GM18909 (cell line): ENCODE data around the gene MGST2.

ENCODE experiments used
- ATAC-seq: cut with Tn5 transposase; IDR thresholded peaks from one replicate; pipeline ENCODE4 v1.9.1; 2021; ENCODE audit warnings: mild to moderate bottlenecking; ENCODE audit not compliant: unreplicated experiment, poor library complexity

The MGST2 gene

GRCh38 chr4:139643042-139643895 lies 22.4 kb upstream of the MGST2 start:
- no peak for ATAC-seq

- ATAC-seq: no peak
Measured at GRCh38 chr4:139645458-139645857, 20.2 kb upstream of the MGST2 start.

DNA sequence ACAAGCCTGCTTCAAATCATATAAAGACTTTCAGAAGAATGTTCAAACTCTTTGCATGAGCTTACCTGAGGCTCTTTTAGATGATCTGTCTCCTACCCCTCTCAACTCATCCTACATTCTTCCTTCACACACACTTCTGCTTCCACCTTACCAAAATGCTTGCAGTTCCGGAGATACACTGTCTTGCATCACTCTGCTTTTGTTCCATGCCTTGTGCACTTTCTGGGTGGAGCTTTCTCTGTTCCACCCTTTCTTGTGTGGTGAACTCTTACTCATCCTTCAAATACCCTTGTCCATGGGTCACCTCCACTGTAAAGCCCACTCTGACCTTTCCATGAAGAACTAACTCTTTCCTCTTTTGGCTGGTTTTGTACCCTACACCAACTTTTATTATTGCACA lies 18.4 kb upstream of the MGST2 start:
- ATAC-seq: no peak

- no peak for ATAC-seq
Measured at GRCh38 chr4:139647952-139648351, 17.7 kb upstream of the MGST2 start.

DNA sequence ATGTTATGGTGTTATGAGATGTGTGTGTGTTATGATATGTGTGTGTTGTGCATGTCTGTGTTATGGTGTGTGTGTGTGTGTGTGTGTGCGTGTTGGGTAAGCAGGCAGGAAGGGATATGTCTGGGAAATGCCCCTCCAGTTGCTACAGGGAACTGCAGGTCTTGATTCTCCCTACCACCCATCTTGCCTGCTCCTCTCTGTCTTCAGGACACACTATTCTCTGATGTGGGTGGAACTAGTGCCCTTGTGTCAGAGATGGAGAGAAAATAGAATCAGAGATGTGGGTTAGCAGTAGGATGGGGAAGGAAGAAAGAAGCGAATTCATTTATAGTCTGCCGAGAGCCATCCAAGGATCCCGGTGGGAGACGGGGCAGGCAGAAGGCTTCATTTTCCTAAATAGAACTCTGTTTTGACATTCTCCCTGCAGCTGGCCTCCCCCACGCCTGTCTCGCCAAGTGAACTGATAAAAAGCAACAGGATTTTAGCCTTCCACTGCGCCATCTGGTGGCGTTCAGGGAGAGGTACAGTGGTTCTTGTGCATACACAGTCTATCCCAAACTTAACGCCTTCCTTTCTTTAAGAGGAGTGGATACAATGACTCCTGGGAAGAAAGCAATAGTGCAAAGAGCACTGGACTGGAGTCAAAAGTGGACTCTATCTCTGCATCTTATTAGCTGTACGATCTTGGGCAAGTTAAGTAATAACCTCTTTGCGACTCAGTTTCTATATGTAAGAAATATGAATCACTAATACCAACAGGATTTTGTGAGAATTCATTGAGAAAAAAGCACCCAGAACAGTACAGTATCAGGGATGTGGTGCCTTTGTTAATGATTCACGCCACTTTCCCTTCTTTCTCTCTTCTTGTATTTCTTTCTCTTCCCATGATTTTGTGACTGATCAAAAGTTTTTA lies 14.1 kb upstream of the MGST2 start:
- ATAC-seq: peak; percentile 86

DNA sequence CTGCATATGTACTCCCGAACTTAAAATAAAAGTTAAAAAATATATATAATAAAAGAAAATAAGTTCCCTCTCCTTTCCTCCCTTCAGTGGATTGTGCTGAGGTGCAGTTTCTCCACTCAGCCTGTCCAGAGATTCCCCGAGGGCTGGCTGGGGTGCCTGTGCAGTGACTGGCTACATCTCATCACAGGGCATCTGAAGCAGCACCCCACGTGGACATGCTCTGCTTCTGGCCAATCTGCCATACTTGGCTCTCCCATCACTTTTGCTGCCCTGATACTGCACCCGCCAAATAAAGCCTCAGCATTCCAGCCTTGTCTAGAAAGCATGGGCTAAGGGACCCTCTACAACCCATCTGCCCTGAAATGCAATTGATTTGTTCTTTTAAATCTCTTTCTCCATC lies 11.1 kb upstream of the MGST2 start:
- ATAC-seq: no peak

GRCh38 chr4:139655116-139655515 lies 10.5 kb upstream of the MGST2 start:
- peak; percentile 42 for ATAC-seq

GRCh38 chr4:139656614-139657486 lies 8.8 kb upstream of the MGST2 start:
- peak; percentile 69 for ATAC-seq

GRCh38 chr4:139658185-139658584 lies 7.4 kb upstream of the MGST2 start:
- ATAC-seq: no peak

DNA sequence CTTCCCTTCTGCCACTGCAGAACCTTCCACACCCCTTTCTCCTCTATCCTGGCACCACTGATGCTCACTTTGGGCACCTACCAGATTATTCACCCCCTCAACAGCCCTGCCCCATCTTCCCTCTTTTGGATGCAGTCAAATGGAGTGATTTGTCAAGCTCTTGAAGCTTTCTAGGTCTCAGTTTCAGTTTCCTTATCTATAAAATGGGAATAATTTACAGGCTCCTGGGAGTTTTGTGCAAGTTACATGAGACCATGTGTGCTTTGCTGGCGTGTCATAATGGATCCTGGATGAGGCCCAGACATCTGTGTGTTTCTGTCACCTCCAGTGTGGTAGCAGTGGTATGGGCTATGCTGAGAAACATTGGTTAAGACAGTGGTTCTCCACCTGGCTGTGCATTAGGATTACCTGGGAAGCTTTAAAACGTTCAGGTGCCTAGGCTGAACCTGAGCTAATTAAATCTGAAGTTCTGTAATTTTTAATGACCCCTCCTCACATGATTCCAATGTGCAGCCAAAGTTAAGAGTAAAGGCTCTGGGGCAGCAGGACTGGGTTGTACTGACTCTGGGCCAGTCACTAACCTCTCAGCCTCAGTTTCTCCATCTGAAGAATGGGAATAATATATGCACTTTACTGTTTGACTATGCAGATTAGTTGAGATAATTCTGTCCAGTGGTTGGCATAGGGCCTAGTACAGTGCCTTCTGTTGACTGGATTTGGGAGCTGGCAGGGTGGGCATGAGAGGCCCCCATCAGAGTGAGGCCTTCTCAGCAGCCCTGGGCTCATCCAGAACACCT lies 6.8 kb upstream of the MGST2 start:
- ATAC-seq: no peak

DNA sequence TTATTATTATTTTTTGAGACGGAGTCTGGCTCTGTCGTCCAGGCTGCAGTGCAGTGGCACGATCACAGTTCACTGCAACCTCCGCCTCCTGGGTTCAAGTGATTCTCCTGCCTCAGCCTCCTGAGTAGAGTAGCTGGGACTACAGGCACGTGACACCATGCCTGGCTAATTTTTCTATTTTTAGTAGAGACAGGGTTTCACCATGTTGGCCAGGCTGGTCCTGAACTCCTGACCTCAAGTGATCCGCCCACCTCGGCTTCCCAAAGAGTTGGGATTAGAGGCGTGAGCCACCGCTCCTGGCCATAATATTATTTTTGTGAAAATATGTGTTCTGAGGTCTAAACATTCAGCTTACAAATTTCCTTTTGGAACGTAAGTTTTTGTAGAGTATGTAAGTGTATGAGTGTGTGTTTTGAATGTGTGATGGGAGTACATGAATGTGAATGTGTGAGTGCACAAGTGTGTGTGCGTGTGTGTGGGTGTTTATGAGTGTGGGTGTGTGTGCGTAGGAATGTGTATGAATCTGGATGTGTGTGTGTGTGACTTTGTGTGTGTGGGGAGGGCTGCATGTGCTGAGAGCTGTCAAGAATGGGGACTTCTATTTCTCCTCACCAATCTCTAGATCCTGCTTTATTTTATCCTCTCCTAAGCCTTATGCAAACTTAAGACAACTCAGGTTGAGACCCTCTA lies 5.7 kb upstream of the MGST2 start:
- ATAC-seq: no peak

DNA sequence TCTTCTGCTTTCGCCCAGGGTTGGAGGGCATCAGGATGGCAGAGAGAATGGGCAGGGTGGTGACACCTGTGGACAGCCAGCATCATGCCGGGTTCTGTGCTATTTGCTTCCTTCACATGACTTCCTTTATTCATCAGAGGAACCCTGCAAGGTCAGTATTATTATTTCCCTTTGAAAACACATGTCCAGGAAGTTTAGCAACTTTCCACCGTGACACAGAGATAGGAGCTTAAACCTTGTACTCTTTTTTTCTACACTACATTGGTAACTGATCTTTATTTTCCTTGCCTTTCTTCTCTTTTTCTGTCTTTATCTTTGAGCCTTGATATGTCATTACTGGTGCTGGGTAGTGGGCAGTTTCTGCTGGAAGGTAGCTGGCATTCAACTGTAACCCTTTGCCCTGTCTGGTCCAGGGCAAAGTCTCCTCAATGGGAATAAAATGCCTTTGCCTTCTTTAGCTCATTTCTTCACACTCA lies 5.0 kb upstream of the MGST2 start:
- ATAC-seq: no peak

DNA sequence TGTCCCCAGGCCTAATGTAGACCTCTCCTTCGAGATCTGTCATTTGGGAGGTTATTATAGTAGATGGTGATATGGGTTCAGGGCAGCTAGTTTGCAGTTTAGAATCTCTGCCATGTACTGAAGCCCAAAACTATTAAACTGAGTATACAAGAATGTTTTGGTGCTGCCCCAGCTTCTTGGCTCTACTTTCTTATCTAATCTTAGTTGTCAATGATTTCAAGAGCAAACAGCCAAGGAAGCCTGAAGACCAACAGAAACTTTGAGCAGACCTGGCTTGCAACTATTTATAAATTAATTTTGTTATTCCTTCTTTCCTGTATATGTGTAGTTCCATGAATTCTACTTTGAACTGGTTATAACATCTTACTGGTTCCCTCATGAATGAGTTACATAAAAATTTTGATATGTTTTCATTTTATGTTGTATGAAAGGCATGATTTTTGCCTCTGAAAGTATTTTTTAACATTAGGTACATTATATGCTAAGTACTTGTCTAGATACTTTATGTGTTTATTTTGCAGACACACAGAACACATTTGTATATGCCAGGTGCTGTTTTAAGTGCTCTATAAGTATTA lies 2.0 kb upstream of the MGST2 start:
- no peak for ATAC-seq

DNA sequence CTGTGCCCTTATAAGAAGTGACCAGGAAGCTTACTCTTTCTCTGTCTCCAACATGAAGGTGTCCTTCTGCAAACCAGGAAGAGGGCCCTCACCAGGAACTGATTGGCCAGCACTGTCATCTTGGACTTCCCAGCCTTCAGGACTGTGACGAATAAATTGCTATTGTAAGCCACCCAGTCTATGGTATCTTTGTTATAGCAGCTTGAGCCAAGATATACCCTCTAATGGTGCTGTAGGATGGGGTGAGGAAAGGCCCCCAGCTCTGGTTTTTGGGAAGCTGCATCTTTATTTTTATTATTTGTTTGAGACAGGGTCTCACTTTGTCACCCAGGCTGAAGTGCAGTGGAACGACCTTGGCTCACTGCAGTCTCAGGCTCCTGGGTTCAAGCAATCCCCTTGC lies 1.2 kb upstream of the MGST2 start:
- ATAC-seq: no peak

- ATAC-seq: peak; percentile 20
Measured at GRCh38 chr4:139665079-139665689, 435 bp upstream of the MGST2 start.

GRCh38 chr4:139666735-139667281 lies 1.2 kb downstream of the MGST2 start:
- no peak for ATAC-seq

- ATAC-seq: no peak
Measured at GRCh38 chr4:139668036-139668435, 2.4 kb downstream of the MGST2 start.

DNA sequence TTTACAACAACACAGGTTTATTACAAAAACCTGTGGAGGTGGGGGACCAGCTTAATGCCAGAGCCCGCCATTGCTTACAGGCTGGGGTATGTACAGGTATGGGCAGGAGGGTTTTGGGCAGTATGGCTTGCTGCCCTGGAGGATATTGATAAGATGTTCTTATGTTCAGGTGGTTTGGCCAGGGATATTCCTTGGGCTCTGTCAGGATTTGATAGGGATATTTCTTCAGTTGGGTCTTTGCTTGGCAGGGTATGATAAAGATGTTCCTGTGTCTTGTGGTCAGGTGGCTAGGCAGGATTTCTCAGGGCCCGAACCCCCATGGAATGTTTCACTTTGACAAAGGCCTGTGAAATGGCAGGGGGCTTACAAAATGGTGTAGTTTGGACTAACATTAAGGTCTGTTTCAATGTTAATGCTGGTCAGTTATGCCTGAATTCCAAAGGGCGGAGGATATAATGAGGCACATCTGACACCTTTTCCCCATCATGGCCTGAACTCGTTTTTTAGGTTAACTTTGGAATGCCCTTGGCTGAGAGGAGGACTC lies 3.1 kb downstream of the MGST2 start:
- no peak for ATAC-seq
